Measurements from ENCODE around the gene SCAMP4.

- TF ChIP-seq E2F5 (CRISPR knock-in tag; conservative IDR thresholded peaks at IDR 0.05), result no peak
- TF ChIP-seq TEF (CRISPR knock-in tag; IDR thresholded peaks at IDR 0.05), result no peak
- no peak for TF ChIP-seq POLR2A (IDR thresholded peaks at IDR 0.05; ENCODE audit: insufficient read depth in 1 of 2, low read depth in 2 of 2, low read length in 2 of 2)
These were observed 56.0 kb downstream of the SCAMP4 start for GRCh38 chr19:1961000-1961883.

Measured in HepG2 (cell line).